Adrenal gland (tissue), 5 donors: Measurements from ENCODE around the gene LSM12.

Experiments
- CTCF ChIP-seq, 6 experiments: fragments of 450-650 bp in 4 of 6; fragments of 200-600 bp in 2 of 6; sonication (generic) in 1 of 6; IDR thresholded peaks; 1 replicate in 5 of 6; 2 replicates in 1 of 6; pipeline versions ENCODE4 v1.5.1 to v1.8.0; 2016 to 2021; ENCODE audit warnings: antibody characterized with exemption in 6 of 6, mild to moderate bottlenecking in 2 of 6, moderate library complexity in 1 of 6
- POLR2A ChIP-seq, 2 donors: fragments of 450-650 bp; IDR thresholded peaks; one replicate each; pipeline ENCODE4 v1.6.1; 2017; ENCODE audit warnings: antibody characterized with exemption in 2 of 2, mild to moderate bottlenecking in 2 of 2, moderate library complexity in 1 of 2
- donor health status: DM: no; HTN: no; CAD: no.

- TF ChIP-seq CTCF (IDR thresholded peaks at IDR 0.05) (no peak), POLR2A (IDR thresholded peaks at IDR 0.05) (no peak)
These were observed 36.6 kb upstream of the LSM12 start for GRCh38 chr17:44102849-44103622.
